HG03097 (cell line): Measurements from ENCODE around the gene GNB1L.

ENCODE experiments used
- ATAC-seq: cut with Tn5 transposase; IDR thresholded peaks from one replicate; pipeline ENCODE4 v1.9.1; 2021; ENCODE audit not compliant: unreplicated experiment, low FRiP score

The GNB1L gene

GRCh38 chr22:19876941-19877625 lies 22.4 kb upstream of the GNB1L start:
- no peak for ATAC-seq

GRCh38 chr22:19876314-19876940 lies 21.8 kb upstream of the GNB1L start:
- ATAC-seq: no peak

- ATAC-seq: no peak
Observed at GRCh38 chr22:19875531-19876313, 21.0 kb upstream of the GNB1L start.

- no peak for ATAC-seq
Observed at GRCh38 chr22:19875061-19875530, 20.4 kb upstream of the GNB1L start.

GRCh38 chr22:19874307-19875060 lies 19.8 kb upstream of the GNB1L start:
- no peak for ATAC-seq

GRCh38 chr22:19873960-19874306 lies 19.3 kb upstream of the GNB1L start:
- ATAC-seq: no peak

- ATAC-seq: no peak
Observed at GRCh38 chr22:19873138-19873959, 18.7 kb upstream of the GNB1L start.

GRCh38 chr22:19872779-19873137 lies 18.1 kb upstream of the GNB1L start:
- ATAC-seq: no peak

- ATAC-seq: no peak
Observed at GRCh38 chr22:19871845-19872778, 17.4 kb upstream of the GNB1L start.

GRCh38 chr22:19871023-19871844 lies 16.6 kb upstream of the GNB1L start:
- ATAC-seq: no peak

- no peak for ATAC-seq
Observed at GRCh38 chr22:19870153-19871022, 15.7 kb upstream of the GNB1L start.

- no peak for ATAC-seq
Observed at GRCh38 chr22:19869497-19870152, 15.0 kb upstream of the GNB1L start.

GRCh38 chr22:19868773-19869471 lies 14.2 kb upstream of the GNB1L start:
- no peak for ATAC-seq

GRCh38 chr22:19868333-19868732 lies 13.7 kb upstream of the GNB1L start:
- no peak for ATAC-seq

- no peak for ATAC-seq
Observed at GRCh38 chr22:19867617-19868016, 12.9 kb upstream of the GNB1L start.

GRCh38 chr22:19866665-19867009 lies 12.0 kb upstream of the GNB1L start:
- no peak for ATAC-seq
